SHP77 (cell line): Measurements from ENCODE around the gene NLGN1.

Source experiments
- DNase-seq, 2 experiments: peaks; one replicate each; lab custom pipeline; 2025; lab: John Stamatoyannopoulos, UW

NLGN1 gene

DNA sequence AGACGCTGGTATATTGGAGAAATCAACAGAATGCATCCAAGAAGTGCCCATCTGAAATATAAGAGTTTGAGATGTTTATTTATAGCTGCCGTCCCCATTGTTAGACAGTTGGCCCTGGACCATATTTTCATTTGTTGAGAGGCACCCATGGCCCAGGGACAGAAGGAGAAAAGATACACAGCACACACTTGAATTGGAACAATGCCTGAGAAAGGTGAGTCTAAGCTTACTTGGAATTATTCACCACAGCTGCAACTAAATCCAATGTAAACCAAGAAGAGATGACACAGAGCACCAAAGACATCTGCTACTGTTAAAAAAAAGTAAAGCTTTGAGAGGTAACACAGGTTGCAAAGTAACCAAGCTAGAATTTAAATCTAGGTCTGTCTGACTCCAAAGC is 936.1 kb downstream of the NLGN1 start:
- DNase-seq: no peak

DNA sequence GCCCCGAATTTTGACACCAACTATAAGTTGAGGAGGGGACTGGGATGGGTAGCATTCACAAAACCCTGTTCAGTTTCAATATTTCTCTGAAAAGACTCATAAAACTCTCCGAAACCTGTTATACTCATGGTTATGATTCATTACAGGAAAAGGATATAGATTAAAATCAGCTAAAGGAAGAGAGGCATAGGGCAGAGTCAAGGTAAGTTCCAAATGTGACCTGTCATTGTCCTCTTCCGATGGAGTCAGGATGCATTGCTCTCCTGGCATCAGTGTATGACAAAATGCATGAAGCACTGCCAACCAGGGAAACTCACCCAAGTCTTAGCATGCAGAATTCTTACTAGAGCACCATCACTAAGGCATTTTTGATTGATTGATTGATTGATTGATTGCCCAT is 936.6 kb downstream of the NLGN1 start:
- no peak for DNase-seq

DNA sequence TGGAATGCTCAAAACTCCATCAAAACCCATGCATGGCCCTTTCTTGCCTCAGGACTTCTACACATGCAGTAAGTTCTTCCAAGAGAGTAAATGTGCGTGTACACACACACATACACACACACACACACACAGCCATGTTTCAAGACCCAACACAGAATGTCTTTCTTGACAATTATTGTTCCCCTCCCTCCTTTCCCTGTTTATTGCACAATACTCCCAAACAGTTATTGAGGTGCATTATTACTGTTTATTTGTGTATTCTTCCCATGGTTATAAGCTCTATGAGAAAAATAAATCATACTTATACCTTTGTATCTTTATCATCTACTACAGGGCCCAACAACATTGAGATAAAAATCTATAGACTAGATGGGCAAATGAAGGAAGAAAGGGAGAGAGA is 937.8 kb downstream of the NLGN1 start:
- DNase-seq: no peak

DNA sequence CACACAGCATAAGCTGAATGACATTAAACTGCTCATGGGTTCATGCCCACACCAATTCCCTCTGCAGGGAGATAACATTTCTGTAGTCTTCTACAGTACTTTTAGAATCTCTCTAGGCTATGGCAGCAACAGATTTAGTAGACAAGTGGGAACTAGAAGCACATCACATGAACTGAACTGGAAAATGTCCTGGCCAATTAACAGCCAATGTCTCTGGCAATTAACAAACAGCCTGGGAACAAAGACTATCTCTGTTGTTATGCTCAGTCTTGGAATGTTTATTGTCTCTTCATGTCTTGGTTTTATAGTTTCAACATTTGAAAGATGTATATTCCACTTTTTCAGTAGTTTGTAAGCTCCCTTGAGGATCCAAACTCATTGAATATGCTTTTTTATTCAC is 938.4 kb downstream of the NLGN1 start:
- no peak for DNase-seq
